GM18873 (cell line): ENCODE results near the gene CLIC4.
"Not testable (repeated sequence)": the region's sequence is repeated elsewhere in the genome, so short reads cannot be mapped to it uniquely, and the experiment has no call there.

Experiments
- ATAC-seq: cut with Tn5 transposase; IDR thresholded peaks from one replicate; pipeline ENCODE4 v1.9.1; 2021; ENCODE audit warnings: mild to moderate bottlenecking, moderate library complexity, moderate number of reproducible peaks; ENCODE audit not compliant: unreplicated experiment, low FRiP score

CLIC4 gene

DNA sequence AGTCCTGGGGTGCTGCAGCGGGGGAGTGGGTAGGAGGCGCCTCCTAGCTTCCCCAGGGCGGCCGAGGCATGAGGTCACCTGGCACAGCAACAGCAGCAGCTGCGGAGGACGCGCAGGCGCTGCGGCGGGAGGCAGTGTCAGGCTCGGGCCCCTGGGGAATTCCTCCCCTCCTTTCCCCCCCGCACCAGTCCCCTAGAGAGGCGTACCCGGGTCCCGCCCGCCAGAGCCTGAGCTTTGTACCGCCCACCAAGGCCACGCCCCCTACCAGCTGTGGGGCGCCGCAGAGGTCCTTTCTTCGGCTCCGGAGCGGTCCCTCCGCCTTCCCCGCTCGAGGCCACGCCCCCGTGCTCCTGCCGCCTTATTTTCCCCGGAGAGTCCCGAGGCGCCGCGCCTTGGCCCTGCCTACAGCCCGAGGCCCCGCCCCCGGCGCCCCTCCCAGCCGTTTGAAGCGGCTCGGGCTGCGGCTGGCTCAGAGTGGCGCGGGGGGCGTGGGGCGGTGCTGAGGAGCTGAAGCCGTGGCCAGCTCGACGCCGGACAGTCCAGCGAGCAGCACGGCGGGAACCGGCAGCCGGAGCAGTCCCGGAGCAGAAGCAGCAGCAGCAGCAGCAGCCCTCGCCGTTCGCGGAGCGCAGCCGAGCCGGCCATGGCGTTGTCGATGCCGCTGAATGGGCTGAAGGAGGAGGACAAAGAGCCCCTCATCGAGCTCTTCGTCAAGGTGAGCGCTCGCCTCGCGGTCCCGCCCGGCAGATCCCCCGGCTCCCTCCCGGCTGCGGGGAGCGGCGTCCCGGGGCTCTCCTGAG lies at the start of gene CLIC4:
CLIC4 (plus strand) TSS at position 537 of the 800 bp plus-strand sequence; CDS start at position 644, 107 bp downstream.
- peak; percentile 77 for ATAC-seq

DNA sequence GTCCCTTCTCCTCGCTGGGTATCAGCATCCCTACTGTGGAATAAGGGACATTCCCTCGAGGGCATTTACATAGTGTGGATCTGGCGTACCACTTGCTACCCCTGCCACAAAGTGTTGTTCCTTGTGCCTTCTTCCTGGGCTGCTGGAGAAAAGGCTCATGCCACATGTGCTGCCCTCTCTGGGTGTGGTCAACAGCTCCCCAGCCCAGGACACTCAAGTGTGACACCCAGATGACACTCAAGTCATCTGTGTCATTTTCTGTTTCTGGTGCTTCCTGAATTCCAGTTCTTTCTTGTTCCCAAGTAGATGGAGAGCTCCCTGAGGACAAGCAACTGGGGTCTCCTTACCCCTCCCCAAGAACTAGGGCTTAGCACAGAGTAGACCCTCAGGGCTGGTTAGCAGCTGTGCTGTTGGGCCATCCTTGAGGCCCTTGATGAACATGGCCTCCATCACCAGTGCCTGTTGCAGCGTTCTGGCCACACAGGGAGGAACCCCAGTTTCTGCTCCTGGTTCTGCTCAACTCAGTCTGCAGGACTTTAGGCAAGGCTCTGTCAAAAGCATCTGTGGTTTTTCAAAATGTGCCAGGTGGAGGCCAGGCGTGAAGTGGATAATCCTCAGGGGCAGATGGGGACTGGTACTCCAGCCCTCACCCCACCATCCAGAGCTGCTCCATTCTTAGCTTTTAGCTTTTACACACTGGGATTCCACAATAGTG lies 49.0 kb upstream of the CLIC4 start:
- ATAC-seq: no peak

- no peak for ATAC-seq
Measured at GRCh38 chr1:24696756-24697330, 48.4 kb upstream of the CLIC4 start.

DNA sequence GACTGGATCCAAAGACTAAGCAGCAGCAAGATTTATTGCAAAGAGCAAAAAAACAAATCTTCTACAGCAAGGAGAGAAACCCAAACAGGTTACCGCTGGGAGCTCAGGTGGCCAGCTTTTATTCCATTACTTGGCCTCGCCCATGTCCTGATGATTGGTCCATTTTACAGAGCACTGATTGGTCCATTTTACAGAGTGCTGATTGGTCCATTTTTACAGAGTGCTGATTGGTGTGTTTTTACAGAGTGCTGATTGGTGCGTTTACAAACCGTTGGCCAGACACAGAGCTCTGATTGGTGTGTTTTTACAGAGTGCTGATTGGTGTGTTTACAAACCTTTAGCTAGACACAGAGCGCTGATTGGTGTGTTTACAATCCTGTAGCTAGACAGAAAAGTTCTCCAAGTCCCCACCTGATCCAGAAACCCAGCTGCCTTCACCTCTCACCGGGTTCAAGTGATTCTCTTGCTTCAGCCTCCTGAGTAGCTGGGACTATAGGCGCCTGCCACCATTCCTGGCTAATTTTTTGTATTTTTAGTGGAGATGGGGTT lies 47.7 kb upstream of the CLIC4 start:
- ATAC-seq: not testable (repeated sequence)

DNA sequence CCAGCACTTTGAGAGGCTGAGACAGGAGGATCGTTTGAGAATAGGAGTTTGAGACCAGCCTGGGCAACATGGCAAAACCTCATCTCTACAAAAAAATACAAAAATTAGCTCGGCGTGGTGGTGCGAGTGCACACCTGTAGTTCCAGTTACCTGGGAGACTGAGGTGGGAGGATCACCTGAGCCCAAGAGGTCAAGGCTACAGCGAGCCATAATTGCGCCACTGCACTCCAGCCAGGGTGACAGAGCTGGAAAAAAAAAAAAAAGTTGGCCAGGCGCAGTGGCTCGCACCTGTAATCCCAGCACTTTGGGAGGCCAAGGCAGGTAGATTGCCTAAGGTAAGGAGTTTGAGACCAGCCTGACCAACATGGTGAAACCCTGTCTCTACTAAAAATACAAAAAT lies 46.9 kb upstream of the CLIC4 start:
- ATAC-seq: not testable (repeated sequence)

DNA sequence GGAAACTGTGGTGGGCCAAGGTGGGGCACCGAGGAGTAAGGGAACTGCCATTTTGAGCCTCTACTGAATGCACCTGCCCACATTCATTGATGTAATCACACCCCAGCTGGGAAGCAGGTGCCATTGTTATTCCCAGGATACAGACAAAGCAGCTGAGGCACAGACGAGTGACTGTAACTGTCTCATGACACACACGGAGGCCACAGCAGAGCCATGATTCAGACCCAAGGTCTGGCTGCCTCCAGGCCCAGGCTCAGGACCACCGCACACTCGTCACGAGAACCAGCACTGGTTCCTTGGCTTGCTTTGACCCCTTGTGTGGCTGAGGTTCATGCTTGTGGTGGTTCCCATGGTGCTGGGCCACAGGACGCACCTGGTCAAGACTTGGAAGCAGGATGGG lies 45.6 kb upstream of the CLIC4 start:
- no peak for ATAC-seq

DNA sequence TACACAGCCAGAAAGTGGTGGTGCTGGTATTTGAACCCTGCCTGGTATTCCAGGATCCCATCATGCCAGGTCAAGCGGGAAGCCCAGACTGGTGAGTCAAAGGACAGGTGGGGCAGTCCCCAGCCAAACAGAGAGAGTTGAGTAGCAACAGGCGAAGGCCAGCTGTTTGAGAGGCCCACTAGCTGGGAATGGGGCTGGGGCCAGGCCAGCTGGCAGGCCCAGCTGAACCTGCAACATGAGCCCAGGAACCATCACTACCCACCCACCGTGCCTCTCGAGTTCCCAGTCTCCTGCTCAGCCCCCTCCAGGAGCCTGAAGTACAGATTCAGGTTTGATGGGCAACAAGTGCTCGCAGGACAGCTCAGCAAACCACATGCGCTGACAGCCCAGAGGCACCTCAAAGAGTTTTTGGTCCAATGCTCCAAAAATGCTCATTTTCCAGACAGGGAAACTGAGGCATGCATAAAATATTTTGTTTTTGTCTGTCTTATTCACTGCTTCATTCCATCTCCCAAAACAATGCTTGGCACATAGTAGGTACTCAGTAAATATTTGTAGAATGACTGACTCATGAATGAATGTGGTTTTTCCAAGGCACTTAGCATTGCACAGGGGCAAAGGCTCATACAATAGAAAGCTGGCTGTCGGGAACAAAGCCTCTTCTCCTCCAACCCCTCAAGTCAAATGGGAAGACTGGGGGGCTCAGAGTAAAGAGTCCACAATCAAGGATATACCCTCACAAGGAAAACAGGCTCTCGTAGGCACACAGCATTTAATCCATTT lies 42.5 kb upstream of the CLIC4 start:
- no peak for ATAC-seq

GRCh38 chr1:24704411-24705259 lies 40.6 kb upstream of the CLIC4 start:
- ATAC-seq: no peak

DNA sequence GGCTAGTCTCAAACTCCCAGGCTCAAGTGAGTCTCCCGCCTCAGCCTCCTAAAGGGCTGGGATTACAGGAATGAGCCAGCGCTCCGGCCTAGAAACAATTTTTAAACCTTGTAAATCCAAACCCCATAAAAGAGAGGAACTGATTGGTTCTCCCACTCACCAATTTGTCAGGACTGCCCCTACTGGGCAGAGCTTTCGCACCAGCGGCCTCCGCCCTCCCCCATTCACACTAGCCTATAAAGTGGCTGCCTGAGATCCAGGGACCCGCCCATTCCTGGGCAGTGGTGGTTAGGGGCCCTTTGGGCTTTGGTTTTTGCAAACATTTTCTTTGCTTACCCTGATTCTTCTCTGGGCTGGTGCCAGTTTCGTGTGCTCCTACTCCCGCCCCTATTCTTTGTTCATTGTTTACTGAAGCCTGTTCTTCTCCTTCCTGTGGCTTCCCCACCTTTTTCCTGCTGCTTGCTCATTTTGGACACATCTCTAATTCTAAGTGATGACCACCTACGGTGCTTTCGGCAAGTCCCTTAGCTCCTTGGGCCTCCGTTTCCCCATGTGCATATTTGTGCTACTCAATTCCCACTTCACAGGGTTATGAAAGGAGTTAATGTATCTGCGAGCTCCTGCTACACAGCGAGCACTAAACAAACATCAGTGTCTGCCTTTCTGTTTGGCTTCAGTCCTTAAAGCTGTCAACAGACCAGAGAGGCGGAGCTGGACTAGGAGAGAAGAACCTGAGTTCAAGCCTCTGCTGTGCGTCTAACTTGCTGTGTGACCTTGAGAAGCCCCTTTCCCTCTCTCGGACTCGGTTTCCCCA lies 39.8 kb upstream of the CLIC4 start:
- no peak for ATAC-seq

GRCh38 chr1:24706074-24706389 lies 39.2 kb upstream of the CLIC4 start:
- not testable (repeated sequence) for ATAC-seq

DNA sequence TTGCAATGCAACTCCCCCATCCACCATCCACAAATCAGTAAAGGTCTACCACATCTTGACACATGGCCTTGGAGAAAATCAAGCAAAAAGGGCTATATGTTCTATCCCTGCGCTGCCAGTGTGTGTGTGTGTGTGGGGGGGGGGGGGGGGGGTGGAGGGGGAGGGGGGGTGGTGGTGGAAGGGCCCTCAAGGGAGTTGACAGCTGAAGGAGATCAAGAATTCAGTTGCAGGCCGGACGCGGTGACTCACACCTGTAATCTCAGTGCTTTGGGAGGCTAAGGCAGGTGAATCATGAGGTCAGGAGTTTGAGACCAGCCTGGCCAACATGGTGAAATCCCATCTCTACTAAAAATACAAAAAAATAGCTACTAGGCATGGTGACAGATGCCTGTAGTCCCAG lies 37.6 kb upstream of the CLIC4 start:
- no peak for ATAC-seq

GRCh38 chr1:24708938-24709337 lies 36.3 kb upstream of the CLIC4 start:
- ATAC-seq: no peak

DNA sequence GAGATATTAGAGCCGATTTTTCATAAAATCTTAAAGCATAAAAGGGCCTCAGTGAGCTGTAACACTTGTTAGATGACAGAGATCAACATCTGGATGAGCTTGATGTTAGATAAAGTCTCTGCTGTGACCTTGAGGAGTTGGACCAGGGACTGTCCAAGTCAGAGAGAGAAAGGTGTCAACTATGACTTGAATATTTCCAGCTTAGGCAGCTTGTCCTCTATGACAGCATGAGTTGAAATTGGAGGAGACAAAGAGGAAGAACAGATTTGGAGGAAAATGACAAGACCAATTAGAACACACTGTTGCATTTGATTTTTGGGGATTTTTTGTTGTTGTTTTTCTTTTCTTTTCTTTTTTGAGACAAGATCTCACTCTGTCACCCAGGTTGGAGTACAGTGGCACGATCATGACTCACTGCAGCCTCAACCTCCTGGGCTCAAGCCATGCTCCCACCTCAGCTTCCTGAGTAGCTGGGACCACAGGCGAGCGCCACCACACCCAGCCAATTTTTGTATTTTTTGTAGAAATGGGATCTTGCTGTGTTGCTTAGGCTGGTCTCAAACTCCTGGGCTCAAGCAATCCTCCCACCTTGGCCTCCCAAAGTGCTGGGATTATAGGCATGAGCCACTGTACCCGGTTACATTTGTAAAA lies 35.3 kb upstream of the CLIC4 start:
- no peak for ATAC-seq

- no peak for ATAC-seq
Measured at GRCh38 chr1:24711329-24711728, 33.9 kb upstream of the CLIC4 start.

DNA sequence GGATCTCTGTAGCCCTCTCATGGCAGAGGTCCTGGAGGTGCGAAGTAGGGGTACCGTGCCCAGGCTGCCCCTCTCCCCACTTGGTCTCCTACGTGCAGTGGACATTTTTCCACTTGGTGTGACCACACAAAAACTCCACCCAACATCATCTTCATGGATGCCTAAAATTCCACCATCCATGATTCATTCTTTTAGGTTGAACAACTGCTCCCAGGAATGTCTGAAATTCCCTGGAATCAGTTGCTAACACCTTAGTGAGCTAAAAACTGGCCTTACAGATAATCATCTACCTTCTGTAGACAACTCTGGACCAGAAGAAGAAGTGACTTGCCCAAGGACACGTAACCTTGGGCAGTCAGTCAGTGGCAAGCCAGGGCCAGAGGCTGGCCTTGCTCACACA lies 32.1 kb upstream of the CLIC4 start:
- no peak for ATAC-seq

DNA sequence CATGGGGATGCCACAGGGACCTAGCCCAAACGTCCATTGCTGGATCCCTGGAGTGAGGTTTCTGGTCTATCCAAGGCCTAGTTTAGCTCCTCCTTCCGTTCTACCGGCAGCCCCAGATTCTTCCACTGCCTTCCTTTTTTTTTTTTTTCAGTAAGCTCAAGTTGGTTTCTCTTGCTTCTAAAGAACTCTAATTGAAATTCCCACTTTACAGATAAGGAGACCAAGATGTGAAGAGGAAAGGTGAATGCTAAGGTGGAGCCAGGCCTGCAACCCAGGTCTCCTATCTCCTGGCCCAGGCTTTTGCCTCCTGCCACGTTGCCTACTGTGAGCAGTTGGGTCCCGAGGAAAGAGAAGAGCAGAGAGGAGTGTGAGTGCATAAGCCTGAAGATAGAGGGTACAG lies 31.5 kb upstream of the CLIC4 start:
- ATAC-seq: no peak

DNA sequence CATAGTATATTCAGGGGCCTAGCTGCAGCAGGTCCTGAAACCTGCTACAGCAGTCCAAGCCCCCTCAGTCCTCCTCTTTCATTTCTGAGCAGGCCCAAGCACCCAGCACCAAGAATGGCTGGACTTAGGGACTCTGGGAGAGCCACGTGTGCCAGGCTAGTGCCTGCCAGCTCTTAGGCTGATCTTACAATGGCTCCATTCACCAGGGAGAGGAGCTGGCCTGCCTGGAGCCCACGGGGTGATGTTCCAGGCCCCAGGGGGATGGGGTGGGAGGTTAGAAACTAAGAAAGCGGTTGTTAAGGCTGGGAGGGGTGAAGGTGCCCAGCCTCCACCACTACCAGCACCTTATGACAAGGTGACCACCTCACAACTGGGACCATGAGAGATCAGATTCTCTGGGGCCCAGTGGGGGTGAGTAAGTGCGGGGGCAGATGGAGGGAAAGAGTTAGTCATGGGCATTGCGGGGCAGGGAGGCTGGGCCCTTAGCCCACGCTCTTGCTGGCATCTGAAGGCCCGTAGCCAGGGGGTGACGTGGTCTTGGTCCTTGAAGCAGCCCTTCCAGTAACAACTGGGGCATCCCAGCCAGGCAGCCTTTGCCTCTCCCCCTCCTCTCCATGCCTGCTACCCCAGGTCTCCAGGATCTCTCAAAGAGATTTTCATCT lies 30.3 kb upstream of the CLIC4 start:
- no peak for ATAC-seq

DNA sequence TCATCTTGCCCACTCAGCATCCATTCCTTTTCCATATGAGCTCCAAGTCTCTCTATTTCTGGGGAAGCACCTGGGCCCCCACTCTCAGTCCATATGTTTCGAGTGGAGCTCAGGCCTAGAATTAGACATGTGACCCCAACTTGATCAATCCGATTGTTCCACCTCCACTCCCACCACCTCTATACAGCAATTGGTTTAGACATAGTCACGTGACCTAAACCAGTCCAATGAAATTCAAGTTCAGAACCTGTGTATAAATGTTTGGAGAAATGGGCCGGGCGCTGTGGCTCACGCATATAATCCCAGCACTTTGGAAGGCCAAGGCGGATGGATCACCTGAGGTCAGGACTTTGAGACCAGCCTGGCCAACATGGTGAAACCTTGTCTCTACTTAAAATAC lies 29.6 kb upstream of the CLIC4 start:
- ATAC-seq: no peak
